ENCODE measurements around the gene KCNH5.

GRCh38 chr14:62894736-62895135 lies 150.5 kb downstream of the KCNH5 start:
- TF ChIP-seq CTCF (IDR thresholded peaks at IDR 0.05 in 4 of 5, conservative IDR thresholded peaks at IDR 0.05 in 1 of 5), result no peak
- no peak for TF ChIP-seq POLR2A (IDR thresholded peaks at IDR 0.05)

Measured in gastrocnemius medialis (tissue), 4 donors.